ENCODE results near the gene PKP2. TPM values are rescaled to one million over a fixed set of nuclear protein-coding genes. Genes with fewer than 3 reads are reported as not detected.
A peak's percentile ranks its signal among the peaks of the same experiment; 100 is the strongest.

Gene PKP2
- under 1 TPM; 0.07 to 0.25 TPM for total RNA-seq

- Mint-ChIP-seq H3K4me1 (ENCODE audit: low read depth in 2 of 2) (peaks cover 10 to 14% of the 10 kb centered on the region in 2 donors), H3K27me3 (peaks cover 35 to 39% of the 10 kb centered on the region in 2 donors), H3K4me3 (peak within 1 kb of the TSS; percentile 78), H3K27ac (no peak within 1 kb of the TSS), H3K9me3 (no peaks in the 10 kb centered on the region), H3K36me3 (peaks cover 5% of the 10 kb centered on the region)
- peak; percentile 87 to 91 for ATAC-seq
- no peak for DNase-seq (ENCODE audit: low spot score)
Measured at GRCh38 chr12:32896432-32897280, at the start of gene PKP2. Gene PKP2, minus strand, starts transcription at chr12:32896777. Its CDS starts 46 bp downstream, at chr12:32896731.

GRCh38 chr12:32944195-32944594 lies 47.6 kb upstream of the PKP2 start:
- DNase-seq (ENCODE audit: low spot score) (no peak), ATAC-seq (no peak)
- H3K4me1 Mint-ChIP-seq (ENCODE audit: low read depth in 2 of 2), result no peaks in the 10 kb centered on the region
- no peaks in the 10 kb centered on the region for H3K36me3 Mint-ChIP-seq
- H3K27me3 Mint-ChIP-seq, result no peaks in the 10 kb centered on the region
- no peak overlapping the region for H3K27ac Mint-ChIP-seq
- H3K9me3 Mint-ChIP-seq, result no peaks in the 10 kb centered on the region
- no peak overlapping the region for H3K4me3 Mint-ChIP-seq

- Mint-ChIP-seq H3K4me3 (no peak overlapping the region), H3K4me1 (ENCODE audit: low read depth in 2 of 2) (no peaks in the 10 kb centered on the region), H3K9me3 (no peaks in the 10 kb centered on the region), H3K27ac (no peak overlapping the region), H3K36me3 (no peaks in the 10 kb centered on the region), H3K27me3 (no peaks in the 10 kb centered on the region)
- DNase-seq (ENCODE audit: low spot score) (no peak), ATAC-seq (no peak)
Measured at GRCh38 chr12:32939801-32940200, 43.2 kb upstream of the PKP2 start.

- H3K27ac Mint-ChIP-seq, result no peak overlapping the region
- H3K4me1 Mint-ChIP-seq (ENCODE audit: low read depth in 2 of 2), result no peaks in the 10 kb centered on the region
- H3K9me3 Mint-ChIP-seq, result no peaks in the 10 kb centered on the region
- no peak overlapping the region for H3K4me3 Mint-ChIP-seq
- ATAC-seq (no peak), DNase-seq (ENCODE audit: low spot score) (no peak)
- H3K27me3 Mint-ChIP-seq, result peaks cover 0 to 9% of the 10 kb centered on the region in 2 donors
- no peaks in the 10 kb centered on the region for H3K36me3 Mint-ChIP-seq
Measured at GRCh38 chr12:32926963-32927362, 30.4 kb upstream of the PKP2 start.

GRCh38 chr12:32926356-32926755 lies 29.8 kb upstream of the PKP2 start:
- Mint-ChIP-seq H3K27ac (no peak overlapping the region), H3K27me3 (peaks cover 0 to 9% of the 10 kb centered on the region in 2 donors), H3K4me1 (ENCODE audit: low read depth in 2 of 2) (no peaks in the 10 kb centered on the region), H3K36me3 (no peaks in the 10 kb centered on the region), H3K9me3 (no peaks in the 10 kb centered on the region), H3K4me3 (no peak overlapping the region)
- DNase-seq (ENCODE audit: low spot score) (no peak), ATAC-seq (no peak)

- ATAC-seq (no peak), DNase-seq (ENCODE audit: low spot score) (no peak)
- Mint-ChIP-seq H3K36me3 (no peaks in the 10 kb centered on the region), H3K4me3 (no peak overlapping the region), H3K27ac (no peak overlapping the region), H3K9me3 (no peaks in the 10 kb centered on the region), H3K27me3 (peaks cover 3 to 5% of the 10 kb centered on the region in 2 donors), H3K4me1 (ENCODE audit: low read depth in 2 of 2) (no peaks in the 10 kb centered on the region)
Measured at GRCh38 chr12:32922546-32923297, 26.1 kb upstream of the PKP2 start.

- Mint-ChIP-seq H3K4me3 (no peak overlapping the region), H3K9me3 (no peaks in the 10 kb centered on the region), H3K27ac (no peak overlapping the region), H3K4me1 (ENCODE audit: low read depth in 2 of 2) (no peaks in the 10 kb centered on the region), H3K36me3 (no peaks in the 10 kb centered on the region), H3K27me3 (peaks cover 0 to 3% of the 10 kb centered on the region in 2 donors)
- no peak for DNase-seq (ENCODE audit: low spot score)
- no peak for ATAC-seq
Measured at GRCh38 chr12:32921397-32921796, 24.8 kb upstream of the PKP2 start.

GRCh38 chr12:32920506-32921085 lies 24.0 kb upstream of the PKP2 start:
- peaks cover 0 to 3% of the 10 kb centered on the region in 2 donors for H3K27me3 Mint-ChIP-seq
- H3K4me1 Mint-ChIP-seq (ENCODE audit: low read depth in 2 of 2), result no peaks in the 10 kb centered on the region
- no peaks in the 10 kb centered on the region for H3K9me3 Mint-ChIP-seq
- DNase-seq (ENCODE audit: low spot score), result no peak
- H3K27ac Mint-ChIP-seq, result no peak overlapping the region
- no peaks in the 10 kb centered on the region for H3K36me3 Mint-ChIP-seq
- no peak overlapping the region for H3K4me3 Mint-ChIP-seq
- ATAC-seq, result no peak

- no peak overlapping the region for H3K4me3 Mint-ChIP-seq
Measured at GRCh38 chr12:32918890-32919801, 22.6 kb upstream of the PKP2 start.

GRCh38 chr12:32917094-32917611 lies 20.6 kb upstream of the PKP2 start:
- Mint-ChIP-seq H3K4me1 (ENCODE audit: low read depth in 2 of 2) (no peaks in the 10 kb centered on the region), H3K4me3 (no peak overlapping the region), H3K27me3 (peaks cover 0 to 3% of the 10 kb centered on the region in 2 donors), H3K9me3 (no peaks in the 10 kb centered on the region), H3K27ac (no peak overlapping the region), H3K36me3 (no peaks in the 10 kb centered on the region)
- DNase-seq (ENCODE audit: low spot score) (no peak), ATAC-seq (no peak)

More at GRCh38 chr12:32918890-32919801, 22.6 kb upstream of the PKP2 start:
- Mint-ChIP-seq H3K36me3 (no peaks in the 10 kb centered on the region), H3K27me3 (peaks cover 0 to 3% of the 10 kb centered on the region in 2 donors), H3K27ac (no peak overlapping the region), H3K4me1 (ENCODE audit: low read depth in 2 of 2) (no peaks in the 10 kb centered on the region), H3K9me3 (no peaks in the 10 kb centered on the region)
- DNase-seq (ENCODE audit: low spot score) (no peak), ATAC-seq (no peak)

- ATAC-seq (no peak), DNase-seq (ENCODE audit: low spot score) (no peak)
- Mint-ChIP-seq H3K9me3 (no peaks in the 10 kb centered on the region), H3K27me3 (peaks cover 10 to 13% of the 10 kb centered on the region in 2 donors), H3K36me3 (no peaks in the 10 kb centered on the region), H3K27ac (no peak overlapping the region), H3K4me3 (no peak overlapping the region), H3K4me1 (ENCODE audit: low read depth in 2 of 2) (no peaks in the 10 kb centered on the region)
Measured at GRCh38 chr12:32907898-32908476, 11.4 kb upstream of the PKP2 start.

- no peak for DNase-seq (ENCODE audit: low spot score)
- H3K4me1 Mint-ChIP-seq (ENCODE audit: low read depth in 2 of 2), result no peaks in the 10 kb centered on the region
Measured at GRCh38 chr12:32907166-32907565, 10.6 kb upstream of the PKP2 start.

More at GRCh38 chr12:32907166-32907565, 10.6 kb upstream of the PKP2 start:
- peaks cover 10 to 13% of the 10 kb centered on the region in 2 donors for H3K27me3 Mint-ChIP-seq
- H3K27ac Mint-ChIP-seq, result no peak overlapping the region
- no peak overlapping the region for H3K4me3 Mint-ChIP-seq
- no peaks in the 10 kb centered on the region for H3K36me3 Mint-ChIP-seq
- H3K9me3 Mint-ChIP-seq, result no peaks in the 10 kb centered on the region
- ATAC-seq, result no peak
